ENCODE results near the gene LPP. TPM values are rescaled to one million over a fixed set of nuclear protein-coding genes. Genes with fewer than 3 reads are reported as not detected.

Gene LPP
- polyA plus RNA-seq, 2 of the 4 experiments (the other 2 are of a cell fraction) = 11.0 to 30.8 TPM

- POLR2A ChIA-PET = no interaction called here
- Histone ChIP-seq H3K4me1 (peaks cover 16% of the 10 kb centered on the region), H3K4me2 (no peak overlapping the region), H3K27ac (no peak overlapping the region), H3K4me3 (no peak overlapping the region), H3K9me3 (no peaks in the 10 kb centered on the region)
- no peak for TF ChIP-seq JUN (IDR thresholded peaks at IDR 0.05)
- no peak for TF ChIP-seq HMGXB4 (CRISPR knock-in tag; IDR thresholded peaks at IDR 0.05; ENCODE audit: borderline replicate concordance)
- no peak for ATAC-seq
- CTCF ChIA-PET = no interaction called here
- no peak for DNase-seq (ENCODE audit: low read depth in 1 of 2, low spot score in 1 of 2)
- WGBS (ENCODE audit: missing lambda C conversion rate) = 89% methylated on average over 4 of the region's 4 CpGs
- no peak for FAIRE-seq
These were observed 595.9 kb downstream of the LPP start for GRCh38 chr3:188749830-188750229.

GRCh38 chr3:188750617-188751016, 596.7 kb downstream of the LPP start:
- POLR2A ChIA-PET = no interaction called here
- Histone ChIP-seq H3K4me3 (no peak overlapping the region), H3K4me2 (no peak overlapping the region), H3K4me1 (peaks cover 16% of the 10 kb centered on the region), H3K27ac (no peak overlapping the region), H3K9me3 (no peaks in the 10 kb centered on the region)
- CTCF ChIA-PET = no interaction called here
- no peak for TF ChIP-seq FOSB (CRISPR knock-in tag; IDR thresholded peaks at IDR 0.05)
- TF ChIP-seq NPAS2 (CRISPR knock-in tag; IDR thresholded peaks at IDR 0.05; ENCODE audit: borderline replicate concordance) = no peak
- no peak for TF ChIP-seq MYC (IDR thresholded peaks at IDR 0.05; ENCODE audit: borderline replicate concordance, low read length)
- TF ChIP-seq EHF (CRISPR knock-in tag; IDR thresholded peaks at IDR 0.05) = no peak
- TF ChIP-seq CHD4 (IDR thresholded peaks at IDR 0.05; ENCODE audit: borderline replicate concordance) = no peak
- TF ChIP-seq HDAC2 (IDR thresholded peaks at IDR 0.05) = no peak
- no peak for TF ChIP-seq ZC3H11A (IDR thresholded peaks at IDR 0.05)
- no peak for TF ChIP-seq HES2 (IDR thresholded peaks at IDR 0.05)
- no peak for TF ChIP-seq ATOH8 (CRISPR knock-in tag; IDR thresholded peaks at IDR 0.05; ENCODE audit: low read depth)
- no peak for TF ChIP-seq GATA3 (IDR thresholded peaks at IDR 0.05; ENCODE audit: borderline replicate concordance)
- no peak for TF ChIP-seq RFX5 (IDR thresholded peaks at IDR 0.05)
- TF ChIP-seq JUNB (IDR thresholded peaks at IDR 0.05) = no peak
- no peak for TF ChIP-seq REST (IDR thresholded peaks at IDR 0.05)
- no peak for DNase-seq (ENCODE audit: low read depth in 1 of 2, low spot score in 1 of 2)
- ATAC-seq = no peak
- FAIRE-seq = no peak
- 92% methylated on average over 1 of the region's 1 CpG for WGBS (ENCODE audit: missing lambda C conversion rate)

- DNase-seq (ENCODE audit: low read depth in 1 of 2, low spot score in 1 of 2) = no peak
- Histone ChIP-seq H3K27ac (no peak overlapping the region), H3K4me3 (no peak overlapping the region), H3K9me3 (no peaks in the 10 kb centered on the region), H3K4me2 (no peak overlapping the region), H3K4me1 (no peaks in the 10 kb centered on the region)
- no peak for ATAC-seq
- ChIA-PET CTCF (no interaction called here), POLR2A (no interaction called here)
- 100% methylated on average over 1 of the region's 1 CpG for WGBS (ENCODE audit: missing lambda C conversion rate)
- no peak for FAIRE-seq
- TF ChIP-seq HOXB13 (CRISPR knock-in tag; IDR thresholded peaks at IDR 0.05; ENCODE audit: low read depth) (no peak), PBX3 (IDR thresholded peaks at IDR 0.05) (no peak), JUN (IDR thresholded peaks at IDR 0.05) (no peak), CHD4 (IDR thresholded peaks at IDR 0.05; ENCODE audit: borderline replicate concordance) (no peak), FOSB (CRISPR knock-in tag; IDR thresholded peaks at IDR 0.05) (no peak), HOXB5 (CRISPR knock-in tag; IDR thresholded peaks at IDR 0.05) (no peak), E2F6 (IDR thresholded peaks at IDR 0.05; ENCODE audit: borderline replicate concordance, low read depth) (no peak)
These were observed 598.9 kb downstream of the LPP start for GRCh38 chr3:188752850-188753249.
